ENCODE measurements around the gene IRF3. TPM values are rescaled to one million over a fixed set of nuclear protein-coding genes. Genes with fewer than 3 reads are reported as not detected.
A peak's percentile ranks its signal among the peaks of the same experiment; 100 is the strongest.

The IRF3 gene
- total RNA-seq, 1 donor from 2014 or later: 29.5 TPM

DNA sequence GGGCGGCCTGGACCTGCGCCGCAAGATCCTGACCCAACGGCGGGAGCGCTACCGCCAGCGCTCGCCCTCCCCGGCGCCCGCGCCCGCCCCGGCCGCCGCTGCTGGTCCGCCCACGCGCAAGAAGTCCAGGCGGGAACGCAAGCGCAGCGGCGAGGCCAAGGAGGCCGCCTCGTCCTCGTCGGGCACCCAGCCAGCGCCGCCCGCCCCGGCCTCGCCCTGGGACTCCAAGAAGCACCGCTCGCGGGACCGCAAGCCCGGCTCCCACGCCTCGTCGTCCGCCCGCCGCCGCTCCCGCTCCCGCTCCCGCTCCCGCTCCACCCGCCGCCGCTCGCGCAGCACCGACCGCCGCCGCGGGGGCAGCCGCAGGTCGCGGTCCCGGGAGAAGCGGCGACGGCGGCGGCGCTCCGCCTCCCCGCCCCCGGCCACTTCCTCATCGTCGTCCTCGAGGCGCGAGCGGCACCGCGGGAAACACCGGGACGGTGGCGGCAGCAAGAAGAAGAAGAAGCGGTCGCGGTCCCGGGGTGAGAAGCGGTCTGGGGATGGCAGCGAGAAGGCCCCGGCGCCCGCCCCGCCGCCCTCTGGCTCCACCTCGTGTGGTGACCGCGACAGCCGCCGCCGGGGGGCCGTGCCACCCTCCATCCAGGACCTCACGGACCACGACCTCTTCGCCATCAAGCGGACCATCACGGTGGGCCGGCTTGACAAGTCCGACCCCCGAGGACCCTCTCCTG lies 13.7 kb downstream of the IRF3 start:
- Histone ChIP-seq H4K20me1 (ENCODE audit: low read depth) (peaks cover 39% of the 10 kb centered on the region), H3K27me3 (no peaks in the 10 kb centered on the region), H3K4me1 (no peaks in the 10 kb centered on the region), H2AFZ (replicated peaks) (no peak overlapping the region), H3K36me3 (no peaks in the 10 kb centered on the region), H3K9ac (no peak overlapping the region), H3F3A (ENCODE audit: low read depth) (peaks cover 5% of the 10 kb centered on the region), H3K79me2 (ENCODE audit: low read depth) (peaks cover 7% of the 10 kb centered on the region), H3K27ac (no peak overlapping the region), H3K4me2 (no peak overlapping the region), H3K4me3 (no peak overlapping the region), H3K9me3 (ENCODE audit: low read depth) (no peaks in the 10 kb centered on the region)
- Mint-ChIP-seq H3K27ac (no peak overlapping the region), H3K4me1 (no peaks in the 10 kb centered on the region), H3K27me3 (ENCODE audit: insufficient read depth, low read depth) (peaks cover 3% of the 10 kb centered on the region), H3K9me3 (no peaks in the 10 kb centered on the region), H3K36me3 (peaks cover 28% of the 10 kb centered on the region), H3K4me3 (no peak overlapping the region)
- DNase-seq (ENCODE audit: low spot score): no peak
- no peak for TF ChIP-seq EZH2 (IDR thresholded peaks at IDR 0.05)
- TF ChIP-seq EZH2phosphoT487 (IDR thresholded peaks at IDR 0.05): no peak
- TF ChIP-seq, protein P1, sequence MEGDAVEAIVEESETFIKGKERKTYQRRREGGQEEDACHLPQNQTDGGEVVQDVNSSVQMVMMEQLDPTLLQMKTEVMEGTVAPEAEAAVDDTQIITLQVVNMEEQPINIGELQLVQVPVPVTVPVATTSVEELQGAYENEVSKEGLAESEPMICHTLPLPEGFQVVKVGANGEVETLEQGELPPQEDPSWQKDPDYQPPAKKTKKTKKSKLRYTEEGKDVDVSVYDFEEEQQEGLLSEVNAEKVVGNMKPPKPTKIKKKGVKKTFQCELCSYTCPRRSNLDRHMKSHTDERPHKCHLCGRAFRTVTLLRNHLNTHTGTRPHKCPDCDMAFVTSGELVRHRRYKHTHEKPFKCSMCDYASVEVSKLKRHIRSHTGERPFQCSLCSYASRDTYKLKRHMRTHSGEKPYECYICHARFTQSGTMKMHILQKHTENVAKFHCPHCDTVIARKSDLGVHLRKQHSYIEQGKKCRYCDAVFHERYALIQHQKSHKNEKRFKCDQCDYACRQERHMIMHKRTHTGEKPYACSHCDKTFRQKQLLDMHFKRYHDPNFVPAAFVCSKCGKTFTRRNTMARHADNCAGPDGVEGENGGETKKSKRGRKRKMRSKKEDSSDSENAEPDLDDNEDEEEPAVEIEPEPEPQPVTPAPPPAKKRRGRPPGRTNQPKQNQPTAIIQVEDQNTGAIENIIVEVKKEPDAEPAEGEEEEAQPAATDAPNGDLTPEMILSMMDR (IDR thresholded peaks at IDR 0.05): no peak

DNA sequence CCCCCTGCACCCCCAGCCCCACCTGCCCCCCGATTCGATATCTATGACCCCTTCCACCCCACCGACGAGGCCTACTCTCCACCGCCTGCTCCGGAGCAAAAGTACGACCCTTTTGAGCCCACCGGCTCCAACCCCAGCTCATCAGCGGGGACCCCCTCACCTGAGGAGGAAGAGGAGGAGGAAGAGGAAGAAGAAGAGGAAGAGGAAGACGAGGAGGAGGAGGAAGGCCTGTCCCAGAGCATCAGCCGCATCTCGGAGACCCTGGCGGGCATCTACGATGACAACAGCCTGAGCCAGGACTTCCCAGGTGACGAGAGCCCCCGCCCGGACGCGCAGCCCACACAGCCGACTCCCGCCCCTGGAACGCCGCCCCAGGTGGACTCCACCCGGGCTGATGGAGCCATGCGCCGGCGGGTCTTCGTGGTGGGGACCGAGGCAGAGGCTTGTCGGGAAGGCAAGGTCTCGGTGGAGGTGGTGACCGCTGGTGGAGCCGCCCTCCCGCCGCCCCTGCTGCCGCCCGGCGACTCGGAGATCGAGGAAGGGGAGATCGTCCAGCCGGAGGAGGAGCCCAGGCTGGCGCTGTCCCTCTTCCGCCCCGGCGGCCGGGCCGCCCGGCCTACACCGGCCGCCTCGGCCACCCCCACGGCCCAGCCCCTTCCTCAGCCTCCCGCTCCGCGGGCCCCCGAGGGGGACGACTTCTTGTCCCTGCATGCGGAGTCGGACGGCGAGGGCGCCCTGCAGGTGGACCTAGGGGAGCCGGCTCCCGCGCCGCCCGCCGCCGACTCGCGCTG lies 14.4 kb downstream of the IRF3 start:
- H3K36me3 ChIP-seq: no peaks in the 10 kb centered on the region
- H3K4me1 Mint-ChIP-seq: peaks cover 2% of the 10 kb centered on the region
- no peaks in the 10 kb centered on the region for H3K9me3 Mint-ChIP-seq
- H3K4me1 ChIP-seq: no peaks in the 10 kb centered on the region
- H3K27me3 Mint-ChIP-seq (ENCODE audit: insufficient read depth, low read depth): peaks cover 3% of the 10 kb centered on the region
- TF ChIP-seq, protein P1 (IDR thresholded peaks at IDR 0.05): no peak
- TF ChIP-seq EZH2phosphoT487 (IDR thresholded peaks at IDR 0.05) (no peak), EZH2 (IDR thresholded peaks at IDR 0.05) (no peak)
- no peaks in the 10 kb centered on the region for H3K27me3 ChIP-seq
- H3K27ac ChIP-seq: no peak overlapping the region
- peaks cover 41% of the 10 kb centered on the region for H4K20me1 ChIP-seq (ENCODE audit: low read depth)
- no peak overlapping the region for H3K4me3 Mint-ChIP-seq
- no peak overlapping the region for H3K27ac Mint-ChIP-seq
- peaks cover 8% of the 10 kb centered on the region for H3K79me2 ChIP-seq (ENCODE audit: low read depth)
- H3K4me2 ChIP-seq: no peak overlapping the region
- H3K9ac ChIP-seq: no peak overlapping the region
- peaks cover 25% of the 10 kb centered on the region for H3K36me3 Mint-ChIP-seq
- peaks cover under 1% of the 10 kb centered on the region for H3F3A ChIP-seq (ENCODE audit: low read depth)
- H3K9me3 ChIP-seq (ENCODE audit: low read depth): no peaks in the 10 kb centered on the region
- no peak overlapping the region for H3K4me3 ChIP-seq
- H2AFZ ChIP-seq (replicated peaks): no peak overlapping the region
- no peak for DNase-seq (ENCODE audit: low spot score)

DNA sequence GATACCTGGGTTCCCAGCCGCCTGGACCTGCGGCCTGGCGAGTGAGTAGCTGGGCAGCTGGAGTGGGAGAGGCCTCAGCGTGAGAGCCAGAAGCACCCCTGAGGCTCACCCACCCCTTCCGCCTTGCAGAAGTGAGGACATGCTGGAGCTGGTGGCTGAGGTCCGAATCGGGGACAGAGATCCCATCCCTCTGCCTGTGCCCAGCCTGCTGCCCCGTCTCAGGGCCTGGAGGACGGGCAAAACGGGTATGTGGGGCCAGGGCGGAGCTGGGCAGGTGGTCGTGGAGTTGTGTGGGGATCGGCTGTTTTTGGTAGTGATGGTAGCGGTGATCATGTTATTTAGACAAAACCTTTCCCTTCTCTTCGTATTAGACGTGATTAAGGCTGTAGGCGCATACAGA lies 19.1 kb downstream of the IRF3 start:
- H3K36me3 ChIP-seq: no peaks in the 10 kb centered on the region
- H3K27me3 ChIP-seq: no peaks in the 10 kb centered on the region
- DNase-seq (ENCODE audit: low spot score): no peak
- H3K27ac ChIP-seq: no peak overlapping the region
- H2AFZ ChIP-seq (replicated peaks): no peak overlapping the region
- no peak overlapping the region for H3K4me3 ChIP-seq
- H3K79me2 ChIP-seq (ENCODE audit: low read depth): peaks cover 48% of the 10 kb centered on the region
- peaks cover 14% of the 10 kb centered on the region for H3K4me1 ChIP-seq
- H3K27ac Mint-ChIP-seq: no peak overlapping the region
- H3K9ac ChIP-seq: no peak overlapping the region
- peaks cover 10% of the 10 kb centered on the region for H3F3A ChIP-seq (ENCODE audit: low read depth)
- peaks cover 51% of the 10 kb centered on the region for H4K20me1 ChIP-seq (ENCODE audit: low read depth)
- no peak for TF ChIP-seq EZH2phosphoT487 (IDR thresholded peaks at IDR 0.05)
- TF ChIP-seq, protein P1 (IDR thresholded peaks at IDR 0.05): no peak
- TF ChIP-seq EZH2 (IDR thresholded peaks at IDR 0.05): no peak
- no peaks in the 10 kb centered on the region for H3K9me3 Mint-ChIP-seq
- H3K9me3 ChIP-seq (ENCODE audit: low read depth): no peaks in the 10 kb centered on the region
- H3K4me1 Mint-ChIP-seq: peaks cover 26% of the 10 kb centered on the region
- H3K4me2 ChIP-seq: no peak overlapping the region
- peak overlapping the region; percentile 61 for H3K4me3 Mint-ChIP-seq
- H3K36me3 Mint-ChIP-seq: peaks cover 28% of the 10 kb centered on the region
- peaks cover 5% of the 10 kb centered on the region for H3K27me3 Mint-ChIP-seq (ENCODE audit: insufficient read depth, low read depth)
